SK-N-SH (cell line): ENCODE data around the gene NEK6. TPM values are rescaled to one million over a fixed set of nuclear protein-coding genes. Genes with fewer than 3 reads are reported as not detected.

Source experiments
- CTCF ChIA-PET: fragments of 300-600, 350-600 bp; formaldehyde crosslinking; extraction: SDS; loops from one replicate; lab custom pipeline; 2021; lab: Yijun Ruan, JAX
- POLR2A ChIA-PET: fragments of 350-600 bp; sonication (Branson Sonifier 250); formaldehyde crosslinking; extraction: SDS; loops from one replicate; lab custom pipeline; 2020; ENCODE audit warnings: antibody characterized with exemption, inconsistent platforms; lab: Yijun Ruan, JAX
- DNase-seq: peaks from one replicate; pipeline ENCODE4 v3.0.0; 2012
- H2AFZ ChIP-seq: fragments of 200-600 bp; sonication (generic); 2 replicates; pipeline ENCODE4 v1.8.1; 2016; ENCODE audit warnings: antibody characterized with exemption, mild to moderate bottlenecking, low read depth
- H3F3A ChIP-seq: fragments of 200-600 bp; sonication (generic); replicated peaks from 2 replicates; pipeline ENCODE3; 2016; ENCODE audit warnings: antibody characterized with exemption, mild to moderate bottlenecking; ENCODE audit not compliant: insufficient read depth
- H3K27ac ChIP-seq, 2 experiments: fragments of 200-500 bp in 1 of 2; fragments of 200-600 bp in 1 of 2; sonication (Bioruptor generic) in 1 of 2; sonication (generic), shearing (Covaris generic) in 1 of 2; 2 replicates each; pipeline versions ENCODE4 v1.5.1 to v1.6.1; 2014 to 2016; ENCODE audit warnings: low read depth in 2 of 2, inconsistent platforms in 1 of 2, low read length in 1 of 2, mild to moderate bottlenecking in 1 of 2, mixed read lengths in 1 of 2
- H3K27me3 ChIP-seq: fragments of 200-600 bp; sonication (generic), shearing (Covaris generic); 2 replicates; pipeline ENCODE4 v1.6.1; 2016; ENCODE audit warnings: mixed run types; ENCODE audit not compliant: insufficient read depth
- H3K36me3 ChIP-seq, 2 experiments: fragments of 200-500 bp in 1 of 2; fragments of 200-600 bp in 1 of 2; sonication (Bioruptor generic) in 1 of 2; sonication (generic) in 1 of 2; replicated peaks in 1 of 2; 2 replicates each; pipeline versions ENCODE3 to v1.5.1; 2014 to 2016; ENCODE audit warnings: low read length in 1 of 2, mild to moderate bottlenecking in 1 of 2; ENCODE audit not compliant: insufficient read depth in 2 of 2, control insufficient read depth in 1 of 2
- H3K4me1 ChIP-seq, 2 experiments: fragments of 200-500 bp in 1 of 2; fragments of 200-600 bp in 1 of 2; sonication (Bioruptor generic) in 1 of 2; sonication (generic), shearing (Covaris generic) in 1 of 2; 2 replicates each; pipeline versions ENCODE4 v1.5.1 to v1.6.1; 2014 to 2016; ENCODE audit warnings: low read depth in 1 of 2, low read length in 1 of 2, mixed run types in 1 of 2; ENCODE audit not compliant: insufficient read depth in 2 of 2, control insufficient read depth in 1 of 2
- H3K4me2 ChIP-seq: fragments of 200-600 bp; sonication (generic), shearing (Covaris generic); 2 replicates; pipeline ENCODE4 v1.6.1; 2017; ENCODE audit warnings: mixed run types
- H3K4me3 ChIP-seq, 2 experiments: fragments of 200-500 bp in 1 of 2; fragments of 200-600 bp in 1 of 2; sonication (Bioruptor generic) in 1 of 2; sonication (generic), shearing (Covaris generic) in 1 of 2; 2 replicates each; pipeline versions ENCODE4 v1.5.1 to v1.8.1; 2014 to 2016; ENCODE audit warnings: low read depth in 2 of 2, inconsistent platforms in 1 of 2, low read length in 1 of 2, mild to moderate bottlenecking in 1 of 2, mixed read lengths in 1 of 2, moderate library complexity in 1 of 2
- H3K79me2 ChIP-seq: fragments of 200-600 bp; sonication (generic); 2 replicates; pipeline ENCODE4 v1.8.1; 2017; ENCODE audit warnings: mild to moderate bottlenecking; ENCODE audit not compliant: insufficient read depth
- H3K9ac ChIP-seq: fragments of 200-600 bp; sonication (generic); 2 replicates; pipeline ENCODE4 v1.6.1; 2017; ENCODE audit warnings: mixed run types
- H3K9me2 ChIP-seq: fragments of 200-600 bp; sonication (generic); 2 replicates; pipeline ENCODE4 v1.6.1; 2017; ENCODE audit warnings: mixed run types
- H3K9me3 ChIP-seq: fragments of 200-600 bp; sonication (generic); 2 replicates; pipeline ENCODE4 v1.6.1; 2017; ENCODE audit warnings: mixed run types, mild to moderate bottlenecking, moderate library complexity
- H4K20me1 ChIP-seq: fragments of 200-600 bp; sonication (generic); 2 replicates; pipeline ENCODE4 v1.6.1; 2017; ENCODE audit warnings: mild to moderate bottlenecking, mixed run types; ENCODE audit not compliant: insufficient read depth
- EZH2phosphoT487 ChIP-seq: fragments of 200-600 bp; sonication (generic); IDR thresholded peaks from 2 replicates; pipeline ENCODE4 v1.6.1; 2017; ENCODE audit warnings: low read depth, mixed run types, mild to moderate bottlenecking, antibody characterized with exemption, moderate library complexity, borderline replicate concordance
- FOSL2 ChIP-seq: IDR thresholded peaks from 2 replicates; pipeline ENCODE4 v1.4.0; 2012; ENCODE audit warnings: low read depth, mild to moderate bottlenecking, moderate library complexity, borderline replicate concordance
- FOXM1 ChIP-seq: IDR thresholded peaks from 2 replicates; pipeline ENCODE4 v1.4.0; 2012; ENCODE audit warnings: low read depth, mild to moderate bottlenecking
- GABPA ChIP-seq: IDR thresholded peaks from 2 replicates; pipeline ENCODE4 v1.4.0; 2012; ENCODE audit warnings: low read depth, mild to moderate bottlenecking
- GATA2 ChIP-seq: sonication (generic); formaldehyde crosslinking; IDR thresholded peaks from 2 replicates; pipeline ENCODE4 v1.5.0; 2020; ENCODE audit warnings: mild to moderate bottlenecking, missing genetic modification reagents
- IRF3 ChIP-seq: fragments of 150-350 bp; IDR thresholded peaks from 2 replicates; pipeline ENCODE4 v1.6.1; 2016; ENCODE audit warnings: mild to moderate bottlenecking, low read depth, low read length
- JUND ChIP-seq: IDR thresholded peaks from 2 replicates; pipeline ENCODE4 v1.4.0; 2012
- MXI1 ChIP-seq: IDR thresholded peaks from 2 replicates; pipeline ENCODE4 v1.6.1; 2012; ENCODE audit warnings: mild to moderate bottlenecking, low read depth, low read length, improper control_type of control experiment
- NFIC ChIP-seq: IDR thresholded peaks from 2 replicates; pipeline ENCODE4 v1.4.0; 2012; ENCODE audit warnings: borderline replicate concordance
- POLR2AphosphoS5 ChIP-seq: IDR thresholded peaks from 2 replicates; pipeline ENCODE4 v1.6.1; 2012; ENCODE audit warnings: low read depth, low read length
- RCOR1 ChIP-seq: fragments of 150-350 bp; IDR thresholded peaks from 2 replicates; pipeline ENCODE4 v1.6.1; 2017; ENCODE audit warnings: antibody characterized with exemption, low read length
- RFX5 ChIP-seq: IDR thresholded peaks from 2 replicates; pipeline ENCODE4 v1.6.1; 2012; ENCODE audit warnings: mild to moderate bottlenecking, improper control_type of control experiment, low read length
- SIN3A ChIP-seq: IDR thresholded peaks from 2 replicates; pipeline ENCODE4 v1.6.1; 2012; ENCODE audit warnings: low read depth, mild to moderate bottlenecking, low read length, moderate library complexity, borderline replicate concordance
- SMC3 ChIP-seq: IDR thresholded peaks from 2 replicates; pipeline ENCODE4 v1.6.1; 2012; ENCODE audit warnings: low read depth, low read length, improper control_type of control experiment
- TAF1 ChIP-seq: IDR thresholded peaks from 2 replicates; pipeline ENCODE4 v1.6.1; 2012; ENCODE audit warnings: low read depth, mild to moderate bottlenecking, low read length, moderate library complexity, borderline replicate concordance
- TCF12 ChIP-seq: IDR thresholded peaks from 2 replicates; pipeline ENCODE4 v1.4.0; 2012
- USF2 ChIP-seq: fragments of 150-350 bp; IDR thresholded peaks from 2 replicates; pipeline ENCODE4 v1.6.1; 2017; ENCODE audit warnings: antibody characterized with exemption, low read length, low read depth, borderline replicate concordance
- YY1 ChIP-seq: IDR thresholded peaks from 2 replicates; pipeline ENCODE4 v1.4.0; 2012; ENCODE audit warnings: low read depth, mild to moderate bottlenecking
- WGBS: methylation state at CpG from one replicate; pipeline ENCODE4 v1.1.6; 2017; ENCODE audit warnings: low lambda C conversion rate; 5-methylcytosine and 5-hydroxymethylcytosine counted together
- polyA plus RNA-seq, 3 experiments: library from polyadenylated mRNA; depleted of rRNA; stranded (reverse); fragments of >200 nt; gene quantifications; 2 replicates each; pipeline ENCODE4 v1.2.3, GENCODE V29; 2012
- TF ChIP-seq, protein P1 (sequence below): fragments of 200-600 bp; sonication (generic); IDR thresholded peaks from 2 replicates; pipeline ENCODE4 v1.6.1; 2017; ENCODE audit warnings: antibody characterized with exemption, mild to moderate bottlenecking, moderate library complexity
- TF ChIP-seq, protein P2 (sequence below): IDR thresholded peaks from 2 replicates; pipeline ENCODE4; 2012

Gene NEK6
- polyA plus RNA-seq, 1 of the 3 experiments (the other 2 are of a cell fraction), result 89.8 TPM

- Histone ChIP-seq H3K4me3 (no peak overlapping the region), H3K9me3 (no peaks in the 10 kb centered on the region), H3K9ac (no peak overlapping the region), H3K36me3 (peaks cover 17 to 25% of the 10 kb centered on the region in 2 experiments), H3K27ac (no peak overlapping the region), H2AFZ (no peak overlapping the region), H3F3A (peaks cover 9% of the 10 kb centered on the region), H3K4me2 (no peak overlapping the region), H3K27me3 (no peaks in the 10 kb centered on the region), H4K20me1 (peaks cover 66% of the 10 kb centered on the region), H3K4me1 (peaks cover 16 to 24% of the 10 kb centered on the region in 2 experiments), H3K9me2 (no peaks in the 10 kb centered on the region), H3K79me2 (peaks cover 97% of the 10 kb centered on the region)
- TF ChIP-seq FOXM1 (no peak), GATA2 (CRISPR knock-in tag) (no peak), EZH2phosphoT487 (no peak), GABPA (no peak), NFIC (no peak), IRF3 (no peak), YY1 (no peak), TAF1 (no peak), SMC3 (no peak), RFX5 (no peak), USF2 (no peak), SIN3A (no peak), RCOR1 (no peak), JUND (no peak), MXI1 (no peak), POLR2AphosphoS5 (no peak), FOSL2 (no peak), TCF12 (no peak)
- TF ChIP-seq, protein P1, sequence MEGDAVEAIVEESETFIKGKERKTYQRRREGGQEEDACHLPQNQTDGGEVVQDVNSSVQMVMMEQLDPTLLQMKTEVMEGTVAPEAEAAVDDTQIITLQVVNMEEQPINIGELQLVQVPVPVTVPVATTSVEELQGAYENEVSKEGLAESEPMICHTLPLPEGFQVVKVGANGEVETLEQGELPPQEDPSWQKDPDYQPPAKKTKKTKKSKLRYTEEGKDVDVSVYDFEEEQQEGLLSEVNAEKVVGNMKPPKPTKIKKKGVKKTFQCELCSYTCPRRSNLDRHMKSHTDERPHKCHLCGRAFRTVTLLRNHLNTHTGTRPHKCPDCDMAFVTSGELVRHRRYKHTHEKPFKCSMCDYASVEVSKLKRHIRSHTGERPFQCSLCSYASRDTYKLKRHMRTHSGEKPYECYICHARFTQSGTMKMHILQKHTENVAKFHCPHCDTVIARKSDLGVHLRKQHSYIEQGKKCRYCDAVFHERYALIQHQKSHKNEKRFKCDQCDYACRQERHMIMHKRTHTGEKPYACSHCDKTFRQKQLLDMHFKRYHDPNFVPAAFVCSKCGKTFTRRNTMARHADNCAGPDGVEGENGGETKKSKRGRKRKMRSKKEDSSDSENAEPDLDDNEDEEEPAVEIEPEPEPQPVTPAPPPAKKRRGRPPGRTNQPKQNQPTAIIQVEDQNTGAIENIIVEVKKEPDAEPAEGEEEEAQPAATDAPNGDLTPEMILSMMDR, result no peak
- TF ChIP-seq, protein P2, sequence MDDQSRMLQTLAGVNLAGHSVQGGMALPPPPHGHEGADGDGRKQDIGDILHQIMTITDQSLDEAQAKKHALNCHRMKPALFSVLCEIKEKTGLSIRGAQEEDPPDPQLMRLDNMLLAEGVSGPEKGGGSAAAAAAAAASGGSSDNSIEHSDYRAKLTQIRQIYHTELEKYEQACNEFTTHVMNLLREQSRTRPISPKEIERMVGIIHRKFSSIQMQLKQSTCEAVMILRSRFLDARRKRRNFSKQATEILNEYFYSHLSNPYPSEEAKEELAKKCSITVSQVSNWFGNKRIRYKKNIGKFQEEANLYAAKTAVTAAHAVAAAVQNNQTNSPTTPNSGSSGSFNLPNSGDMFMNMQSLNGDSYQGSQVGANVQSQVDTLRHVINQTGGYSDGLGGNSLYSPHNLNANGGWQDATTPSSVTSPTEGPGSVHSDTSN, result no peak
- POLR2A ChIA-PET, result no interaction called here
- WGBS, result 93% methylated on average over 3 of the region's 3 CpGs
- DNase-seq, result no peak
- CTCF ChIA-PET, result interaction anchor here (0.8 to 10.0 kb wide), 6 partner anchors 8 to 675 kb away, joined by 3 to 87 read pairs (median 18); no protein-coding TSS in a partner anchor
Measured at GRCh38 chr9:124386201-124386600, 128.5 kb downstream of the NEK6 start.
